NCI-H526 (cell line): ENCODE measurements around the gene PSMD3.

Experiments used
- DNase-seq, 2 experiments: peaks; one replicate each; lab custom pipeline; 2025; lab: John Stamatoyannopoulos, UW

Gene PSMD3

DNA sequence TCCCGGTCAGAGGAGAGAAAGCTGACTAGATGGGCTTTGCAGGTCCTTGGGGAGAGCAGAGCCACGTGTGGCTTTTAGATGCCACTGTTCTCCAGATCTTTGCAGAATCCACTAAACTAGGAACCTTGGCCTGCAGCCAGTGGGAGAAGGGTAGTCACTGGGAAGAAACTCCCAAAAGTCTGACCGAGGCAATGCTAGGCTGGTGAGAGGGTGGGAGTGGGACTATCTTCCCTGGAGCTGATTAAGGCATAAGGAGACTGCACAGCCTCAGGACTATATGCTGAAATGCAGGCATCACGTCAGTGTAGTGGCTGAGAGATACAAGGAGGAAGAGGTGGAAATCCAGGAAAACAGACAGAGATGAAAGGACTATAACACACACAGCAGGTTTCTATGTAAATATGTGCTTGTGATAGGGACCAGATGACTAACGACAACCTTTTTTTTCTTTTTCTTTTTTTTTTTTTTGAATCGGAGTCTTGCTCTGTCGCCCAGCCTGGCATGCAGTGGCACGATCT lies 20.0 kb upstream of the PSMD3 start:
- no peak for DNase-seq

DNA sequence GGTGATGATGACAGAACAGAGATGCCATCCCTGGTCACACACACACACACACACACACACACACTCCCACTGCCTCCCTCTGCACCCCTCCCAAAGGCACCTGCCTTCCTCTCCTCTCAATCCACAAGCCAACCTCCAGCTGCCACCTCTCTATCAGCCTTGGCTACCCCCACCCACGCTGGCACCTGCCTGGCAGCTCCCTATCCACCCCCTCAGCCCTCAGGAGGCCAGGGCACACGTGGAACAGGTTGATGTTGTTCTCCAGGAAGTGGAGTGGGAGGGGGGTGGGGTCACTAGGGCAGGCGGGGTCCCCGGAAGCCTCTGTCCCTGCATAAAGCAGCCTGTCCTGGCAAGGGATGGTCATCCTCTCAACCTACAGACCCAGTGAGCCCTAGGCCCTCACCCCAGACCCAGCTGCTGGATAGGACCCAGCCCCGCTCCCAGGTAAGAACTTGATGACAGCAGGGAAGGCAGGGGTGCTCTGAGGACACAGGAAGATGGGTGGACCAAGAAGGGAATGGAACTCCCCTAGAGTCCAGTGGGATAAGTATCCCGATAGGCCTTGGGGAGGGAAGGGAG lies 17.9 kb upstream of the PSMD3 start, which contains the start of gene GSDMA:
GSDMA (plus strand) TSS at position 363 of the 579 bp plus-strand sequence. CDS start 2,684 bp downstream, outside the sequence.
- no peak for DNase-seq

DNA sequence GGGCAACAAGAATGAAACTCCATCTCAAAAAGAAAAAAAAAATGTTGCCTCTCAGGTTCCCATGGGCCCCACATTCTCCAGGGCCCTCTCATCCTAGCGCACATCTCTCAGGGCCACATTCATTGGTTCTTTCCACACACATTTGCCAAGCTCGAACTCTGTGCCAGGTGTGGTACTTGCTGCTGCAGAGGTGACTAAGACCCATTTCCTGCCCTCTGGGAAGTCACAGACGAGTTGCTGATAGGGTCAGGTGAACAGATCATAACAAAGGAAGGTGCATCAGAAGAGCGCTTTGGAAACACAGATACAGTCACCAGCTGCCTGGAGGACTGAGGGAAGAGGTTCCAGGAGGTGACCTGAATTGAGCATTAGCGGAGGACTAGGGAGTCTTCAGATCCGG lies 16.8 kb upstream of the PSMD3 start:
- DNase-seq: no peak

DNA sequence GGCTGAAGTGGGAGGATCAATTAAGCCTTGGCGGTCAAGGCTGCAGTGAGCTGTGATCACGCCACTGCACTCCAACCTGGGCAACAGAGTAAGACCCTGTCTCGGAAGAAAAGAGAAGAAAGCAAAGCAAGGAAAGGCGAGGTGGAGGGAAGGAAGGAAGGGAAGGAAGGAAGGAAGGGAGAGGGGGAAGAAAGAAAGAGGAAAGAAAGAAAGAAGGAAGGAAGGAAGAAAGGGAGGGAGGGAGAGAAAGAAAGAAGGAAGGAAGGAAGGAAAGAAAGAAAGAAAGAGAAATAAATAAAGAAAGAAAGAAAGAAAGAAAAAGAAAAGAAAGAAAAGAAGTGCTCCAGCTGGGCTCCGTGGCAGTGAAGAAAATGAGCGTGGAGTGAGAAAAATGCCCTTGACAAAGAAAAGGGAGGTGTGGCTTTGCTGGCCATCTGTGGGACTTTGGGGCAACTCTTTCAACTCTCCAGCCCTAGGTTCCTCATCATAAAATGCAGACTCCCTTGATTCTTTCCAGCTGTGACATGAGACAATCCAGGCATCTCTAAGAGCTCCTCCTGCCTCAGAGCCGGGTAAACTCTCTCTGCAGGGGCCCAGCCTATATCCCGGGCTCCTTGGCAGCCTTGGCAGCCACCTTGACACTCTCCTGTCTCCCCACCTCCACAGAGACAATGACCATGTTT lies 15.4 kb upstream of the PSMD3 start:
- DNase-seq: no peak

DNA sequence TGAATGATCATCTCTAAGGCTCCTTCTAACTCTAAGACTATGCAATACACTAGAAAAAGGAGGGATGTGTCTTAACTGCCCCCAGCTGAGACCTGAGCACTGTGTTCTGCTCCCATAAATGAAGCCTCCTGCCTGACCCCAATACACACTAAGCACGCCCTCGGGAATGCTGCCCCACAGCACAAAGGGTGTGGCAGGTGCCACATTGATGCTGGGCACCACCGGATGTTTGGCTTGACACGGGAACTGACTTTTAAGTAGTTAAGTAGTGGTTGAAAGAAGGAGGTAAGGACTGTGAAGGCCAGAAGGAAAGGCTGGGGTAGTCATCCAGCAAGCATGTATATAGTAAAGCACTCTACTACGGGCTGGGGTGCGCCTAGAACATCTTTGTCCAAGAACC lies 13.8 kb upstream of the PSMD3 start:
- DNase-seq: no peak

DNA sequence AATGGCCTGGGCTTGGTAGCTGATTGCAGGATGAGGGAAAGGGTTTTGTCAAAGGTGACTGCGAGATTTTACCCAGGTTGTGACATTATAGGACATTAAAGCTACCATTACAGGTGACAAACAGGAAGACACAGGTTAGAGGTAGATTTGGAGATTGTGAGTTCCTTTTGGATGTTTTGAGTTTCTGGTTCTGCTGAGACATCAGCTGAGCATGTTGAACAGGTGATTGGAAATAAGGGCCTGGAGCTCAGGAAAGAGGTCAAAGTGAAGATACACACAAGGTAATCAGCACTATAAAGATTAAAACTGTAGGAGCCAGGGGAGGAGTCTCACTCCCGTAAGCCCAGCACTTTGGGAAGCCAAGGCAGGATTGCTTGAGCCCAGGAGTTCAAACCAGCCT lies 11.8 kb upstream of the PSMD3 start:
- DNase-seq: no peak

DNA sequence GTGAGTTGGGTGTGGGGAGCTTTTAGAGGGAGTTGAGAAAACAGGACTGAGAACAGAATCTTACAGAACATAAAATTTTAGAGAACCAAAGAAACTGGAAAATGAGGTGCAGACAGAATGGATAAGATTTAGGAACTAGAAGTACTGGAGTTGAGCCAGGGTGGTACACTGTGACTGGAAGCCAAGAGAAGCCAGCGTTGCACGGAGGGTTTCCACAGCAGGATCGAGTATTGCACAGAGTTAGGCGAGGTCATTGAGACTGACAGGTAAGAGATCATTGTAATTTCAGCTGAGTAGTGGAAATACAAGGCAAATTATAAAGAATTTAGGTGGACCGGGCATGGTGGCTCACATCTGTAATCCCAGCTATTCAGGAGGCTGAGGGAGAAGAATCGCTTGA lies 11.2 kb upstream of the PSMD3 start:
- no peak for DNase-seq

DNA sequence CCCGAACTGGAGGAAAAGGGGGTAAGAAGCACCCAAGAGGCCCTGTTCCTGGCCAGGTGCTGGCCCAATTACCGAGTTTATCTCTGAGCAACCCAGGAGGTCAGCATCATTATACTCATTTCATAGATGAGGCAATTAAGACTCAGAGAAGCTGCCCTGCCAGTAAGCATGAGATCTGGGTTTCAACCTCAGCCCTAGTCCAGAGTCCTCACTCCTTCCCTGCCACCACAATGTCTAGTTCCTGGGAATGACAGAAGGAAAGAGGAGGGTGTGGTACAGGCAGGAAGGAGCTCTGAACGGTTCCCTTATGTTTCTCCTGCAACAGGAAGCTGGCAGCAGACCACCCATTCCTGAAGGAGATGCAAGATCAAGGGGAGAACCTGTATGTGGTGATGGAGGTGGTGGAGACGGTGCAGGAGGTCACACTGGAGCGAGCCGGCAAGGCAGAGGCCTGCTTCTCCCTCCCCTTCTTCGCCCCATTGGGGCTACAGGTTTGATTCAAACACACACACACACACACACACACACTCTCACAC lies 10.4 kb upstream of the PSMD3 start:
- no peak for DNase-seq

DNA sequence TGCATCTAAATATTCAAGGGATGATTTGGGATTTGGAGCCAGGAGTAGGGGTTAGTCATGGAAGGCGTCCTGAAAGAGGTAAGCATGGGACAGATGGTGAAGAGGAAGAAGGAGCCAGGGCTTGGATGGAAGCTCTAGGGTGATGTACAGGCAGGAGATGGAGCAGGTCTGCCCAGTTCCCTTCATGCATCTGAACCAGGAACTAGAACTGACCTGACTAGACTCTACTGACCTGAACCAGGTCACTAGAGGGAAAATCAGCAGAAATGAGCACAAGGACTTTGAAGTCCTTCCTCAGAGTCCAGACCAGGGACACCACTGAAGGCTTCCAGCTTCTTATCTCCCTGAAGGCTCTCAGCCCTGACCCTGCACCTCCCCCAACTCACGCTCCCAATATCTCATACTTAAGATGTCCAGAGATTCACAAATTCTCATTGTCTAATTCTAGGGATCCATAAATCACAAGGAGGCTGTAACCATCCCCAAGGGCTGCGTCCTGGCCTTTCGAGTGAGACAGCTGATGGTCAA lies 9.5 kb upstream of the PSMD3 start:
- no peak for DNase-seq

DNA sequence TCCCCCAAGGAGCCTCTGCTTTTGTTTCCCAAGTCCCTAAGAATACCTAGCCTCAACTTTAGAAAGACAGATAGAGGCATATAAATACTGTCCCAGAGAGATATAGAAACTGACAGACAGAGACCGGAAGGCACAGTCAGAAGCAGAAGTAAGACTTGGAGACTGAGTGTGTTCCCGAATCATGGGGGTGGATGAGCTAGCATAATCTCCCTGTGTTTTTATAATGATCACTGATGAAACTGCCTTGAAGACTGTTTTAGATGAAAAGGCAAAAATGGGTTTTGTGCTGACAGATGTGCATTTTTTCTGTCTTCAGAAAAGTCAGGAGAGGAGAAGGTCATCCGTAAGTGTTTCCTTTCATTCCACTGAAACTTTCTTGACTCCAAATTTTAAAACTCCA lies 8.3 kb upstream of the PSMD3 start:
- DNase-seq: no peak

DNA sequence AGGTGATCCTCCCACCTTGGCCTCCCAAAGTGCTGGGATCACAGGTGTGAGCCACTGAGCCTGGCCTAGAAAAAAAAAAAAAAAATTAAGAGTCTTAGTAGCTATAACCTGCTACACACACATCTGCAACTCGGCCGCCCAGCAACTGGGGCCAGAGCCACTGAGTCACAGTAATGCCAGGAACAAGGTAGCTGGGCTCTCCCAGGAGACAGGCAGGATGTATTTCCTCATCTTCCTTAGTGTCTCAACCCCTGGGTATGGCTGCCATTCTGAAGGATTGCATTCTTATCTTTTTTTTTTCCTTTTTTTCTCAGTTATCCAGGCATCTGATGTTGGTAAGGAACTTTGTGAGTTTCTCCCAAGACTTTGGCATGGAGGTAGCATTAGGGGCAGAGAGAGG lies 7.1 kb upstream of the PSMD3 start:
- no peak for DNase-seq

DNA sequence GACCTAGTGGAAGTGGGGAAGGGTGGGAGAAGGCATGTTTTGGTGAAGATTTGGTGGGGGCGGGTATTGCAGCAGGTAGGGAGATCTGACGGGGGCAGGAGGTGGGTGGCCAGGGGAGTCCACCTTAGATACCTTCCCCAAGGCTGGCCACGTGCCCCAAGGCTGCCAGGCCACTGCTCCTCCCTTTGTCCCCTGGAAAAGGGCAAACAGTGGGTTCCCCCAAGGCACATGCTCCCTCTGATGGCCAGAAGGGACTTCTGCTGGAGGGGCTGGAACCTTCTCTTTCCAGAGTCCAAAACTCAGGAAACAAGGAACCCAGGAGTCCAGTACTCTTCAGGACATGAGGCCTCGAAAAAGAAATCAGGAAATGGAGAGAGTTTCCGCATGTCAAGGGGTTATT lies 6.2 kb upstream of the PSMD3 start:
- DNase-seq: no peak

DNA sequence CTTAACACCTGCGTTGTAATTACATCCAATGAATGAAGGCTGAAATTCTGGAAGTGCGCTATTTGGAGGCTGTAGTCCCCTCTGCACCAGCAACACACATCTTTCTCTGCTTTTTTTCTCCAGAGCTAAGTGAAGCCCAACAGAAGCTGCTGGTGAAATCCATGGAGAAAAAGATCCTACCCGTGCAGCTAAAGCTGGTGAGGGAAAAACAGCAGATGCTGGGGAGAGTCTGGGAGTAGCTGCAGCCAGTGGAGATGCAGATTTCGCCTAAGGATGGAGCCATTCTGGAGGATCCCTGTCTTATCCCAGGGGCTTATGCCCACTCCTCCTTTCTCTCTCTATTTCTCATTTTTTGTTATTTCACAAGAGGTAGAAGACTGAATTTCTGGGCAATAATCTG lies 4.8 kb upstream of the PSMD3 start:
- DNase-seq: no peak

DNA sequence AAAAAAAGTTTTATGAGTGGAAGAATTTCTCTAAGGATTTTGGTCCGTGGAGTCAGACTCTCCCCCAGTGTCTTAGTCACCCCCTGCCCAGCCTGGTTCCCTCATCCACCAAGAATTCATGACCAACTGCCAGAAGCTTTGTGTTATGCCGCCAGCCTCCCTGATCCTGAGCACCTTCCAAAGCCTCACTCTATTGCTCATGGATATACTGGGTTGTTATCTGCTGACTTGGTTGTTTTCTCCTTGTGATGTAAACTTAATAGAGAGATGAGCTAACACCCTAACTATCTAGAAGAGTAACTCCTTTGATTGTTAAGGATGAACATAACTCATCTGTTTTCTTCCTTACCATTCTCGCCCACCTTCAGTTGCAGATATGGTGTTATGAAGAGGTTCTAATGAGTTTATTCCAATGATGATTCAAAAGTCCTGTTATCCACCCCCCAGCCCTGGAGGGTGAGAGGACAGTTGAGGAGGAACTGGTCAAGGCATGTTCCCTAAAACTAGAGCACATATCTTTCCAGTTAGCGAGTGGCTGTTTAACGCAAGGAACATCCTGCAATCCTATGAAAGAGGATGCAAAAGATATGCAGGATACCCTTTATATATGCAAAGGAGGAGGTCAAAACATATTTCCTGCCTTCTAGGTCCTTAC lies 1.5 kb upstream of the PSMD3 start:
- DNase-seq: peak; percentile 51 to 60

DNA sequence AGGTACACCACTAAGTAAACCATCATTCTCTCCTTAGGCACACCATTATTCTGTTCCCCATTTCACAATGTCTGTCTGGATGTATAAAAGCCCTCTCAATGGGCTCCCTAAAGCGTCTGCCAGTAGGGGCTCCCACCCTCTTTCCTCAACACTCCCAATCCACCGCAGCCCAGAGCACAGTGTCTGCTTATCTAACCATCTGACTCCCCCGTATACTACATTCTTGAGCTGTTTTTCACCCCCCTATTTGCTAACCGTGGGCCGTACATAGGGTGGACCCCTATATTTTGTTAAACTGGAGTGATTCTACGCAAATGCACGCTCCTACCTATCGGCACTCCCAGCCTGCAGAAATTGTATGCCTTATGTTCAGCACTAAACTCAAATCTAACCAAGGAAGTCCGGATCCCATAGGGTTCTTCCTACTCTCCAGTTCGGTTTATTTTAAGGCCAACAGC lies 685 bp upstream of the PSMD3 start:
- DNase-seq: peak; percentile 40 to 59

DNA sequence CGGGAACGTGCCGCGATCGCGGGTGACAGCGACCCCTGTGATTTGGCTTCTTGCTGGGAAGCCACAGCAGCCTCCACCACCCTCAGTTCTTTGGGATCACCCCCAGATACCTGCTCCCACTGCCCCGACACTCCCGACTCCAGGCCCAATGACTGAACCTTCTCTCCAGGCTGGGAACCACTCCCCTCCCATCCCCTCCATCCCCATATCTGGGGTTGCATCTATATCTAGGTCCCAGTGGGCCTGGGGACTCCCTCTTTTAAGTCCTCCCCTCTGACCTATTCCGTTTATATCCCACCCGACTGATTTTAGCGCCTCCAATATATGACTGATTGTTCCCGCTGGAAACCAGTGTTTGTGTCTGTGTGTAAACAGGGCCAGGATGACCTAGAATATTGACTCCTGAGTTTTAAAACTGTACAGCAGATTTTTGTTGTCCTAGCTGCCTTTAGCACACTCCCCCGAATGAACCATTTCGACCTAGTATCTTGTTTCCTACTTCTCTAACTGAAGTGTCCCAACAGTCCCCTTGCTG lies 667 bp downstream of the PSMD3 start:
- DNase-seq: no peak

DNA sequence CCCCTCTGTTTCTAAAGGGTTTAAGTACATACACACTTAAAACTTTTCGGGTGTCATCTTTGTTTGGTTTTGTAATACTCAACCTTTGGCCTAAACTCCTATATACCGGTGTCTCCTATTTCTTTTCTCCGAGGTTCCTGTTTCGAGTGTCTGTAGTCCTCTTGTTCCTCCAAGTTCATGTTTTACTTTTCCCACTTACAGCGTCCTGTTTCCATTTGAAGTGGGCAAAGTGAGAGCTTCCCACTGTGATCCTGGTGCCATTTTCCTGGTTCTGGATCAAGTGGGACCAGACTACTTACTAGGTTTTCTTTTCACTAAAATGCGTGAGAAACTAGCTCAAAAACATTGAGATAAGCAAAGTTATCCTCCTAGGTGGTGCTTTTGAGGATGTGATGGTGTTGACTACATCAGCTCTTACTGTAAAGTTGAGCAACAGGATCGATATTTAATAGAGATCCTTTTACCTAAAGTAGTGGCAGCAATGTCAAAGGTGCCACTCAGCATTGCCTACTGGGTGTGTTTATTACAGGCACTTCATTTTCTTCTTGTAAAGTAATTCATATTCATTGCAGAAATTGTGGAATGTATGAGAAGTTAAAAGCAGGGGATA lies 1.3 kb downstream of the PSMD3 start:
- DNase-seq: no peak

DNA sequence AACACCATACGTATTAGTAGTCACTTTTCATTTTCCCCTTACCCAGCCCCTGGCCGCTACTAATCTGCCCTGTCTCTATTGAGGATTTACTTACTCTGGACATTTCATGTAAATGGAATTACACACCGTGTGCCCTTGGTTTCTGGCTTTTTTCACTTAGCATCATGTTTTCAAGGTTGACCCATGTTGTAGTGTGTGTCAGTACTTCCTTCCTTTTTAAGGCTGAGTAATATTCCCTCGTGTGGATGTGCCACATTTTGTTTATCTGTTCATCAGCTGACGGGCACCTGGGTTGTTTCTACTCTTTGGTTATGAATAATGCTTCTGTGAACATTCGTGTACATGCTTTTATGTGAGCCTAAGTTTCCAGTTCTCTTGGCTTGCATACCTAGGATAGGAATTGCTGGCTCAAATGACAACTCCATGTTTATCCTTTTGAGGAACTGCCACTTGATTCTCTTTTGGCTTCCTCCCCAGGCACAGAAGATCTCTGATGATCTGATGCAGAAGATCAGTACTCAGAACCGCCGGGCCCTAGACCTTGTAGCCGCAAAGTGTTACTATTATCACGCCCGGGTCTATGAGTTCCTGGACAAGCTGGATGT lies 7.7 kb downstream of the PSMD3 start:
- DNase-seq: no peak

DNA sequence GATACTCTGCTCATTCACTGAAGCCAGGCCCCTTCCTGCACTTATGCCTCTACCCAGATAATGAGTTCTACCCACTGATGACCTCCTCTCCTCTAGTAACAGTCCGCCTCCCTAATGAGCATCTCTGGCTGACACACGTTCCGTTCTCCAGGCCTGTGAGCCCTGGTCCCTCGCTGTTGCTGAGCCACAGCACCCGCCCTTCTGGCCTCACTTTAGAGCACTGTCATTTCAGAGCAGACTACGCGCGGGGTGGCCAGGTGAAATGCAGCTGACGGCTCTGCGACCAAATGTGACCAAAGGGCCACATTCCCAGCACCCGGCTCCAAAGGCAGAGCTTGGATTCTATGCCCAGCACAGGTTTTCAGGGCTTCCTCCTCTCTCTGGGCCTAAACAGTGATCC lies 13.8 kb downstream of the PSMD3 start:
- no peak for DNase-seq

DNA sequence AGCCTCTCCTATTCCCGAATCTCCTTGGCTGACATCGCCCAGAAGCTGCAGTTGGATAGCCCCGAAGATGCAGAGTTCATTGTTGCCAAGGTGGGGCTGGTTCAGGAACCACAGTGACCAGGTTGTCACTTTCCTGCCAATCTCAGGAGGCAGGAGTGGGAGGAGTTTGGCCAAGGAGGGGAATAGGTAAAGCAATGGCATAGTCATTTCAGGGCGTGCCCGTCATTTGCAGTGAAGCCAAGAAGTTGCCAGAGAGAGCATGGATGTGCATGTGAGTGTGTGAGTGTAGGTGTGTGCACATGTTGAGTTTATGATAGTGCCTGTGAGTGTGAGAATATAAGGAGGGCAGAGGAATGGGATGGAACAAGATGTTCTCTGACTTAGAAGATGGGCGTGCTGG lies 14.8 kb downstream of the PSMD3 start:
- no peak for DNase-seq

DNA sequence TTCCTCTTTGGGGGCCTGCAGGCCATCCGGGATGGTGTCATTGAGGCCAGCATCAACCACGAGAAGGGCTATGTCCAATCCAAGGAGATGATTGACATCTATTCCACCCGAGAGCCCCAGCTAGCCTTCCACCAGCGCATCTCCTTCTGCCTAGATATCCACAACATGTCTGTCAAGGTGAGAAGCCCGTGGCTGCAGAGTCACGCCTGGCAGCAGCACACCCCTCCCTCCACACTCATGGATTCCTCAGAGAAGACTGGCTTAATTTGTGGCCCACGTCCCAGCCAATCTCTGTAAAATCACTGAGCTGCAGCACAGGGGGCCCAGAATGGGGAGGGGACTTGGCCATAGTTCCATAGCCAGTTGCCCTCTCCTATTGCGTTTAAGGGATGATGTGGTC lies 15.6 kb downstream of the PSMD3 start:
- DNase-seq: no peak

DNA sequence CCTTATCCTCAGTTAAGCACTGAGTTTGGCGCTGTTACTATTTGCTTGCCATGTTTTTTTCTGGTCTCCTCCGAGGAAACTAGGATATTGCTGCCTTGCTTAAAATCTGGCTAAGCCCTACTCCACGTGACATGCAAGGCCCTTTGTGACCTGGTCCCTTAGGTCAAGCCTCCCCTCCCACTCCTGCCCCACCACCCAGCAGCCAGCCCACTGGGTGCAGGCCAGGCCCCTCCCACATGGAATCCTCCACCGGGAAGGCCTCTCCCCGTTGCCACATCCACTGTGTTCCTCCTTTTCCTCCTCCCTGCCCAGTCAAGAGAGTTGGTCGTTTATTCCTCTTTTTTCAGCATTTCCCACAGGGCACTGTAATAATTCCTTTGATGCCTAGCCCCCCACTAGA lies 16.2 kb downstream of the PSMD3 start:
- DNase-seq: no peak
